Caco-2 (cell line): Measurements from ENCODE around the gene GOLPH3. TPM values are rescaled to one million over a fixed set of nuclear protein-coding genes. Genes with fewer than 3 reads are reported as not detected.

Source experiments
- BruUV-seq: library from RNA; stranded (reverse); fragments of 400-500 nt; replicated peaks from 2 replicates; lab custom pipeline; 2021; lab: Mats Ljungman, UMichigan
- CTCF ChIA-PET: fragments of 300-600 bp; sonication (Branson Sonifier 250); formaldehyde crosslinking; loops from one replicate; lab custom pipeline; 2022; ENCODE audit warnings: antibody characterized with exemption; lab: Charles Lee
- POLR2A ChIA-PET: fragments of 300-600 bp; sonication (Branson Sonifier 250); formaldehyde crosslinking; loops from one replicate; lab custom pipeline; 2022; ENCODE audit warnings: antibody characterized with exemption; lab: Charles Lee
- DNase-seq, 2 experiments: peaks; one replicate each; pipeline versions ENCODE4 v3.0.0 to v3.0.0-alpha.2; 2020 to 2022
- H3K27me3 ChIP-seq: replicated peaks from 2 replicates; pipeline ENCODE4 v1.6.0; 2011; ENCODE audit warnings: low read length; ENCODE audit not compliant: control insufficient read depth, insufficient read depth
- H3K36me3 ChIP-seq: 2 replicates; pipeline ENCODE4 v1.5.1; 2011; ENCODE audit warnings: low read length; ENCODE audit not compliant: control insufficient read depth, insufficient read depth
- H3K4me1 ChIP-seq: fragments of 250-450 bp; sonication (Bioruptor Pico); 2 replicates; pipeline ENCODE4 v1.5.1; 2020; ENCODE audit warnings: mild to moderate bottlenecking
- H3K4me3 ChIP-seq: 2 replicates; pipeline ENCODE4 v1.5.1; 2011; ENCODE audit warnings: low read depth, mild to moderate bottlenecking, control low read depth, low read length
- H3K9me3 ChIP-seq: fragments of 250-450 bp; sonication (Bioruptor Pico); 2 replicates; pipeline ENCODE4 v1.5.1; 2020; ENCODE audit warnings: mild to moderate bottlenecking, moderate library complexity
- H3K27ac Mint-ChIP-seq: one replicate; pipeline ENCODE4 v1.8.0; 2022; ENCODE audit warnings: mixed read lengths; ENCODE audit not compliant: unreplicated experiment
- H3K27me3 Mint-ChIP-seq: one replicate; pipeline ENCODE4 v1.8.0; 2022; ENCODE audit warnings: mixed read lengths; ENCODE audit not compliant: insufficient read depth, unreplicated experiment
- H3K36me3 Mint-ChIP-seq: one replicate; pipeline ENCODE4 v1.8.0; 2022; ENCODE audit warnings: mild to moderate bottlenecking, mixed read lengths; ENCODE audit not compliant: insufficient read depth, unreplicated experiment
- H3K4me1 Mint-ChIP-seq: one replicate; pipeline ENCODE4 v1.8.0; 2022; ENCODE audit warnings: low read depth, mixed read lengths; ENCODE audit not compliant: unreplicated experiment
- H3K4me3 Mint-ChIP-seq: one replicate; pipeline ENCODE4 v1.8.0; 2022; ENCODE audit warnings: mild to moderate bottlenecking, moderate library complexity, mixed read lengths; ENCODE audit not compliant: unreplicated experiment
- H3K9me3 Mint-ChIP-seq: one replicate; pipeline ENCODE4 v1.8.0; 2022; ENCODE audit warnings: mixed read lengths; ENCODE audit not compliant: unreplicated experiment
- intact Hi-C: fragments of 100-400 bp; cut with micrococcal nuclease; formaldehyde crosslinking; loops from one replicate; pipeline ENCODE4 v1.10.0; 2022; ENCODE audit not compliant: unreplicated experiment
- total RNA-seq: library from RNA; stranded (reverse); gene quantifications from 2 replicates; pipeline ENCODE4 v1.2.3, GENCODE V29; 2022
- TF ChIP-seq, protein P1 (sequence below), 2 experiments: fragments of 200-600 bp in 1 of 2; IDR thresholded peaks; 1 replicate in 1 of 2; 2 replicates in 1 of 2; pipeline versions ENCODE4 v1.5.1 to v1.8.0; 2011 to 2022; ENCODE audit warnings: antibody characterized with exemption in 1 of 2, control low read depth in 1 of 2, inconsistent platforms in 1 of 2, low read depth in 1 of 2, low read length in 1 of 2, mild to moderate bottlenecking in 1 of 2, moderate library complexity in 1 of 2; ENCODE audit not compliant: insufficient read depth in 1 of 2, severe bottlenecking in 1 of 2, unreplicated experiment in 1 of 2

The GOLPH3 gene
- total RNA-seq, 1 experiment from 2014 or later = 122 TPM

DNA sequence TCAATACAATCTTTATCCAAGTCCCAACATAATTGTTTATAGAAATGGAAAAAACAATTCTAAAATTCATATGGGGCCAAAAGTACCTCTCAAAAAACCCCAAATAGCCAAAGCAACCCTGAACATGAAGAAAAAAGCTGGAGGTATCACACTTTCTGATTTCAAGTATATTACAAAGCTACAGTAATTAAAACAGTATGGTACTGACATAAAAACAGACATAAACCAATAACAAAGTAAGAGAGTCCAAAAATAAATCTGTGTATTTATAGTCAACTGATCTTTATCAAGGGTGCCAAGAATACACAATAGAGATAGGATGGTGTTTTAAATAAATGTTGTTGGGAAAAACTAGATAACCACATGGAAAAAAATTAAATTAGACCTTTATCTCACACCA, 13.6 kb upstream of the GOLPH3 start:
- ChIA-PET POLR2A (no interaction called here), CTCF (no interaction called here)
- no peaks in the 10 kb centered on the region for H3K27me3 Mint-ChIP-seq
- intact Hi-C loops = no loop called here
- no peak for DNase-seq
- no peak overlapping the region for H3K4me3 Mint-ChIP-seq
- peaks cover 11% of the 10 kb centered on the region; the same call in 1 of the 2 replicates for H3K9me3 ChIP-seq
- no peak overlapping the region for H3K27ac Mint-ChIP-seq
- no peaks in the 10 kb centered on the region for H3K9me3 Mint-ChIP-seq
- H3K27me3 ChIP-seq = no peaks in the 10 kb centered on the region
- no peaks in the 10 kb centered on the region for H3K4me1 Mint-ChIP-seq
- BruUV-seq = no TSS peak
- H3K4me1 ChIP-seq = no peaks in the 10 kb centered on the region
- no peak overlapping the region for H3K4me3 ChIP-seq
- H3K36me3 ChIP-seq = no peaks in the 10 kb centered on the region
- H3K36me3 Mint-ChIP-seq = no peaks in the 10 kb centered on the region
- TF ChIP-seq, protein P1, sequence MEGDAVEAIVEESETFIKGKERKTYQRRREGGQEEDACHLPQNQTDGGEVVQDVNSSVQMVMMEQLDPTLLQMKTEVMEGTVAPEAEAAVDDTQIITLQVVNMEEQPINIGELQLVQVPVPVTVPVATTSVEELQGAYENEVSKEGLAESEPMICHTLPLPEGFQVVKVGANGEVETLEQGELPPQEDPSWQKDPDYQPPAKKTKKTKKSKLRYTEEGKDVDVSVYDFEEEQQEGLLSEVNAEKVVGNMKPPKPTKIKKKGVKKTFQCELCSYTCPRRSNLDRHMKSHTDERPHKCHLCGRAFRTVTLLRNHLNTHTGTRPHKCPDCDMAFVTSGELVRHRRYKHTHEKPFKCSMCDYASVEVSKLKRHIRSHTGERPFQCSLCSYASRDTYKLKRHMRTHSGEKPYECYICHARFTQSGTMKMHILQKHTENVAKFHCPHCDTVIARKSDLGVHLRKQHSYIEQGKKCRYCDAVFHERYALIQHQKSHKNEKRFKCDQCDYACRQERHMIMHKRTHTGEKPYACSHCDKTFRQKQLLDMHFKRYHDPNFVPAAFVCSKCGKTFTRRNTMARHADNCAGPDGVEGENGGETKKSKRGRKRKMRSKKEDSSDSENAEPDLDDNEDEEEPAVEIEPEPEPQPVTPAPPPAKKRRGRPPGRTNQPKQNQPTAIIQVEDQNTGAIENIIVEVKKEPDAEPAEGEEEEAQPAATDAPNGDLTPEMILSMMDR (IDR thresholded peaks at IDR 0.05; ENCODE audit: insufficient read depth in 1 of 2, low read depth in 1 of 2, low read length in 1 of 2, severe bottlenecking in 1 of 2, unreplicated experiment in 1 of 2) = no peak

DNA sequence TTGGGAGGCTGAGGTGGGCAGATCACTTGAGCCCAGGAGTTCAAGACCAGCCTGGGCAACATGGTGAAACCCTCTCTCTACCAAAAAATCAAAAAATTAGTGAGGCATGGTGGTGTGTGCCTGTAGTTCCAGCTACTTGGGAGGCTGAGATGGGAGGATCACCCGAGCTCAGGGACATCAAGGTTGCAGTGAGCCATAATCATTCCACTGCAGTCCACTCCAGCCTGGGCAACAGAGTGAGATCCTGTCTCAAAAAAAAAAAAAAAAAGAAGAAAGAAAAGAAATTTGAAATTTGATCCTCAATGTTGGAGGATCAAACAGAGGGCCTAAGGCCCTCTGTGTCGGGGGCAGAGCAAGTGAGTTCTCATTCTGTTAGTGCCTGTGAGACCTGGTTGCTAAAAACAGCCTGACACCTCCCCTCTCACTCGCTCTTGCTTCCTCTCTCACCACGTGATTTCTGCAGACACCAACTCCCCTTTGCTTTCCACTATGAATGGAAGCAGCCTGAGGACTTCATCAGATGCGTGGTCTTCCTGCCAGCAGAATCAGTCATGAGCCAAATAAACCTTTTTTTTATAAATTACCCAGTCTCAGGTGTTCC, 8.4 kb upstream of the GOLPH3 start:
- H3K36me3 ChIP-seq = no peaks in the 10 kb centered on the region
- TF ChIP-seq, protein P1 (IDR thresholded peaks at IDR 0.05; ENCODE audit: insufficient read depth in 1 of 2, low read depth in 1 of 2, low read length in 1 of 2, severe bottlenecking in 1 of 2, unreplicated experiment in 1 of 2) = no peak
- H3K4me3 ChIP-seq = no peak overlapping the region
- POLR2A ChIA-PET = no interaction called here
- Mint-ChIP-seq H3K36me3 (no peaks in the 10 kb centered on the region), H3K27ac (no peak overlapping the region), H3K9me3 (no peaks in the 10 kb centered on the region), H3K4me3 (no peak overlapping the region), H3K27me3 (no peaks in the 10 kb centered on the region), H3K4me1 (no peaks in the 10 kb centered on the region)
- H3K4me1 ChIP-seq = no peaks in the 10 kb centered on the region
- CTCF ChIA-PET = no interaction called here
- peaks cover 4% of the 10 kb centered on the region; the same call in 1 of the 2 replicates for H3K9me3 ChIP-seq
- no peaks in the 10 kb centered on the region for H3K27me3 ChIP-seq
- intact Hi-C loops = no loop called here
- no TSS peak for BruUV-seq
- DNase-seq = no peak

DNA sequence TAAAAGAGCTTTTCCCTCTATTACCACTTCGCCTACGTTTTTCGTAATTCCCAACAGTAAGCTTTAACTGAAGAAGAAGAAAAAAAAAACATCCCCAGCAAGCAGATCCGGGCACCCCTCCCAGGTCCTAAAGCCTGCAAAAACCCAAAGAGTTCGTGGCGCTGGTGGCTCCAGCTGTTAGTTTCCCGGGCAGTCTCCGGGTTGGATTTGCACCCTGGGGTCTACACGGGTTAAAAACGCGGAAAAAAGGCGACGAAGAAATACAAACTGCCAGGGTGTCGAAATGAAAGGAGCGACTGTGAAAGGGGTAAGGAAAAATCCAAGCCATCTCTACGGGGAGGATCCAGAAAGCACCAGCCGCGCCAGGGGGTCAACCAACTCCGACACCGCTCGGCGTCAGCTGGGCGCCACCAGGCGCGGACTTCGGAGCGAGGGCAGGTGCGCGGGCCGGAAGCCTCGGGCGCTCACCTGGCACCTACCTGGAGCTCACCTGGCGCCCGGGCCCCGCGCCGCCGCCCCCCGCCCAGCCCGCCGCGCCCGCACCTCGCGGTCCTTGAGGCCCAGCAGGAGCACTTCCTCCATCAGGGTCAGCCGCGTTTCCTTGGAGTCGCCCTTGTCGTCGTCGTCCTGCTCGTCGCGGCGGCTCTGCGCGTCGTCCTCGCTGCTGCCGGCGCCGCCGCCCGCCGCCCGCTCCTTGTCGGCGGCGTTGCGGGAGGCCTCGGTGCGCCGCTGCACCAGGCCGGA, 680 bp downstream of the GOLPH3 start:
- Histone ChIP-seq H3K4me3 (peak overlapping the region; percentile 98), H3K4me1 (0 out of 2 replicates have a peak, but pooled peaks cover 4% of the 10 kb centered on the region), H3K36me3 (no peaks in the 10 kb centered on the region; the same call in 1 of the 2 replicates), H3K27me3 (no peaks in the 10 kb centered on the region), H3K9me3 (no peaks in the 10 kb centered on the region)
- ChIA-PET CTCF (interaction anchor here (0.5 to 1.1 kb wide), 3 partner anchors 16 to 372 kb away, joined by 3 read pairs; no protein-coding TSS in a partner anchor), POLR2A (interaction anchor here (0.6 to 1.9 kb wide), 8 partner anchors 16 to 939 kb away, joined by 3 to 10 read pairs (median 4); no protein-coding TSS in a partner anchor)
- Mint-ChIP-seq H3K27ac (peak overlapping the region; percentile 98), H3K4me1 (peaks cover 7% of the 10 kb centered on the region), H3K36me3 (peaks cover 62% of the 10 kb centered on the region), H3K27me3 (no peaks in the 10 kb centered on the region), H3K9me3 (no peaks in the 10 kb centered on the region), H3K4me3 (peak overlapping the region; percentile 90)
- intact Hi-C loops = loop anchor here (1.0 to 5.0 kb wide), 3 partner anchors 51 to 154 kb away; partner anchors contain the start of gene MTMR12
- no TSS peak for BruUV-seq
- TF ChIP-seq, protein P1 (IDR thresholded peaks at IDR 0.05; ENCODE audit: insufficient read depth in 1 of 2, low read depth in 1 of 2, low read length in 1 of 2, severe bottlenecking in 1 of 2, unreplicated experiment in 1 of 2) = no peak
- DNase-seq = peak; percentile 62 to 77
